K562 (cell line): Measurements from ENCODE around the gene ALDH16A1. TPM values are rescaled to one million over a fixed set of nuclear protein-coding genes. Genes with fewer than 3 reads are reported as not detected.

Experiments used
- CCNT2 ChIP-seq: IDR thresholded peaks from 2 replicates; pipeline ENCODE4 v1.6.1; 2011; ENCODE audit warnings: borderline replicate concordance, low read depth, mild to moderate bottlenecking, moderate library complexity, mixed read lengths, low read length; ENCODE audit not compliant: insufficient read length; ENCODE audit errors: extremely low read depth
- CREB3L1 ChIP-seq: fragments of 450-650 bp; IDR thresholded peaks from 2 replicates; pipeline ENCODE4 v1.6.1; 2014; ENCODE audit warnings: low read depth, mild to moderate bottlenecking, moderate library complexity, borderline replicate concordance
- GATAD2A ChIP-seq: fragments of 450-650 bp; IDR thresholded peaks from 2 replicates; pipeline ENCODE4 v1.6.1; 2017
- HCFC1 ChIP-seq: IDR thresholded peaks from 2 replicates; pipeline ENCODE4 v1.6.1; 2012; ENCODE audit warnings: low read depth, low read length, improper control_type of control experiment
- MTA3 ChIP-seq: fragments of 450-650 bp; formaldehyde crosslinking; IDR thresholded peaks from 2 replicates; pipeline ENCODE4 v1.6.1; 2017; ENCODE audit warnings: mild to moderate bottlenecking, borderline replicate concordance
- PCBP1 ChIP-seq: fragments of 200-400 bp; formaldehyde crosslinking; IDR thresholded peaks from 2 replicates; pipeline ENCODE4 v1.6.1; 2018; ENCODE audit warnings: mild to moderate bottlenecking, low read depth, low read length; ENCODE audit not compliant: poor library complexity, severe bottlenecking
- RBM15 ChIP-seq: fragments of 200-400 bp; formaldehyde crosslinking; IDR thresholded peaks from 2 replicates; pipeline ENCODE4 v1.6.1; 2018; ENCODE audit warnings: mild to moderate bottlenecking, low read length, moderate library complexity; ENCODE audit not compliant: insufficient read depth
- RNF2 ChIP-seq: sonication (generic); IDR thresholded peaks from 2 replicates; pipeline ENCODE4 v1.6.1; 2016
- SUPT5H ChIP-seq: fragments of 450-650 bp; IDR thresholded peaks from 2 replicates; pipeline ENCODE4 v1.6.1; 2016
- TAF1 ChIP-seq: IDR thresholded peaks from 2 replicates; pipeline ENCODE4 v1.6.1; 2011; ENCODE audit warnings: mild to moderate bottlenecking, low read length, moderate library complexity; ENCODE audit not compliant: insufficient read depth, control insufficient read depth, severe bottlenecking; ENCODE audit errors: extremely low read depth
- XRCC3 ChIP-seq: fragments of 450-650 bp; IDR thresholded peaks from 2 replicates; pipeline ENCODE4 v1.6.1; 2017; ENCODE audit warnings: mild to moderate bottlenecking, moderate library complexity
- XRCC5 ChIP-seq: fragments of 200-400 bp; formaldehyde crosslinking; IDR thresholded peaks from 2 replicates; pipeline ENCODE4 v1.6.1; 2017; ENCODE audit warnings: low read depth, mild to moderate bottlenecking, low read length
- ZBTB40 ChIP-seq, 2 experiments: fragments of 450-650 bp in 1 of 2; sonication (generic) in 1 of 2; formaldehyde crosslinking in 1 of 2; IDR thresholded peaks; 2 replicates each; pipeline versions ENCODE4 v1.7.1 to v1.9.0; 2016 to 2022; ENCODE audit warnings: inconsistent platforms in 1 of 2, mild to moderate bottlenecking in 1 of 2, missing genetic modification reagents in 1 of 2
- ZBTB7A ChIP-seq: IDR thresholded peaks from 2 replicates; pipeline ENCODE4 v1.6.1; 2011; ENCODE audit warnings: low read depth, mild to moderate bottlenecking, low read length, moderate library complexity, borderline replicate concordance; ENCODE audit not compliant: control insufficient read depth
- polyA plus RNA-seq, 8 experiments: library from polyadenylated mRNA; depleted of rRNA in 4 of 8; stranded (reverse) in 5 of 8; unstranded in 3 of 8; fragments of >200 nt; fragmentation: Nextera tagmentation in 2 of 8; fragmentation: Illumina TruSeq in 1 of 8; extraction: Ambion mirVana in 2 of 8; extraction: Trizol in 1 of 8; gene quantifications; 2 replicates each; pipeline versions ENCODE4 v1.2.1 to v1.2.3, GENCODE V29; 2011 to 2014; ENCODE audit warnings: inconsistent platforms in 1 of 8, missing spikeins in 1 of 8
- total RNA-seq, 7 experiments: library from RNA; depleted of rRNA in 6 of 7; stranded (reverse); fragments of >200 nt in 6 of 7; fragmentation: Illumina TruSeq in 2 of 7; extraction: Trizol in 2 of 7; gene quantifications; 2 replicates each; pipeline versions ENCODE4 v1.2.1 to v1.2.3, GENCODE V29; 2011 to 2021; ENCODE audit warnings: low replicate concordance in 1 of 7
- TF ChIP-seq, protein P1 (sequence below): fragments of 200-800 bp; sonication (Bioruptor generic); IDR thresholded peaks from 2 replicates; pipeline ENCODE4 v1.6.1; 2017; ENCODE audit warnings: missing genetic modification characterization, missing compliant biosample characterization

ALDH16A1 gene
- total and polyA plus RNA-seq, 9 of the 15 experiments (the other 6 are each of a cell fraction or from before 2014, with no cell fraction given) = 2.2 to 52.2 (median 7.6) TPM

DNA sequence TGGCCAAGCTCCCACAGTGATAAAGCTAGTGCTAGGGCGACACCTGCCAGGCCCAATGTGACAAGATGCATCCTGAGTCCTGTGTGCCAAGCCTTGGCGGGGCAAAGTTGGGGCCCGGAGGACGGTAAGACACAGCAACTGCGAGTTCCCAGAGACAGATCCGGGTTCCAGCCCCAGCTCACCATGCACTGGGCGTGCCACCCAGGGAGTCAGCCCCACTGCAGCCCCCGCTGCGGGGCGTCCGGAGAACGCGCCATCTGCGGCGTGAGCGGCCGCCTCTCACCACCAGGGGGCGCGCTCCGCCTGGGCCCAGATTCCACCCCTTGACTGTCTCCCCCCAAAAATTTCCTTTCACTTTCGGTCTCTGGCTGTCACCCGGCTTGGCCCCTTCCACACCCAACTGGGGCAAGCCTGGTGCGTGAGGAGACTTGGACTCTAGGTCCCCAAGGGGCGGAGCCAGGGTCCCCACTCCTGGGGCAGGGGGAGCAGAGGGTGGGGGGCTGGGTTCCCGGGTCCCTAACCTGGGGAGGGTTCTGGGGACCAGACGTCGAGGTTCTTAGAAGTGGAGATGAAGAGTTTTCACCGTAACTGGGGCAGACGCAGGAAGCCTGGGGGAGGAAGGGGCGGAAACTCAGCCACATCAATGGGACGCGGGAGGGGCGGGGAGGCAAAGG is 21.0 kb downstream of the ALDH16A1 start, which contains the start of gene FLT3LG (continued):
- TF ChIP-seq ZBTB40 (IDR thresholded peaks at IDR 0.05) = peak; percentile 42; the same call in 1 of the 2 replicates
- TF ChIP-seq ZBTB40 (CRISPR knock-in tag; IDR thresholded peaks at IDR 0.05) = no peak
- TF ChIP-seq ZBTB7A = peak; percentile 98
- TF ChIP-seq XRCC5 = peak; percentile 87; the same call in 1 of the 2 replicates
- peak; percentile 46 for TF ChIP-seq CCNT2
- TF ChIP-seq CREB3L1 = no peak
- no peak for TF ChIP-seq PCBP1
- TF ChIP-seq TAF1 = peak; percentile 26
- no peak for TF ChIP-seq RBM15
- TF ChIP-seq HCFC1 = peak; percentile 68
- TF ChIP-seq, protein P1, sequence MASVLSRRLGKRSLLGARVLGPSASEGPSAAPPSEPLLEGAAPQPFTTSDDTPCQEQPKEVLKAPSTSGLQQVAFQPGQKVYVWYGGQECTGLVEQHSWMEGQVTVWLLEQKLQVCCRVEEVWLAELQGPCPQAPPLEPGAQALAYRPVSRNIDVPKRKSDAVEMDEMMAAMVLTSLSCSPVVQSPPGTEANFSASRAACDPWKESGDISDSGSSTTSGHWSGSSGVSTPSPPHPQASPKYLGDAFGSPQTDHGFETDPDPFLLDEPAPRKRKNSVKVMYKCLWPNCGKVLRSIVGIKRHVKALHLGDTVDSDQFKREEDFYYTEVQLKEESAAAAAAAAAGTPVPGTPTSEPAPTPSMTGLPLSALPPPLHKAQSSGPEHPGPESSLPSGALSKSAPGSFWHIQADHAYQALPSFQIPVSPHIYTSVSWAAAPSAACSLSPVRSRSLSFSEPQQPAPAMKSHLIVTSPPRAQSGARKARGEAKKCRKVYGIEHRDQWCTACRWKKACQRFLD (CRISPR knock-in tag) = 0 out of 2 replicates have a peak, but pooled peaks have one; percentile 48
- TF ChIP-seq SUPT5H = no peak
- TF ChIP-seq XRCC3 = no peak
- peak; percentile 90 for TF ChIP-seq MTA3
- no peak for TF ChIP-seq RNF2
- 0 out of 2 replicates have a peak, but pooled peaks have one; percentile 36 for TF ChIP-seq GATAD2A
